HG03565 (cell line): Measurements from ENCODE around the gene PIK3R5.

ENCODE experiments used
- ATAC-seq: cut with Tn5 transposase; IDR thresholded peaks from one replicate; pipeline ENCODE4 v1.9.1; 2021; ENCODE audit warnings: mild to moderate bottlenecking, moderate library complexity; ENCODE audit not compliant: unreplicated experiment

PIK3R5 gene

DNA sequence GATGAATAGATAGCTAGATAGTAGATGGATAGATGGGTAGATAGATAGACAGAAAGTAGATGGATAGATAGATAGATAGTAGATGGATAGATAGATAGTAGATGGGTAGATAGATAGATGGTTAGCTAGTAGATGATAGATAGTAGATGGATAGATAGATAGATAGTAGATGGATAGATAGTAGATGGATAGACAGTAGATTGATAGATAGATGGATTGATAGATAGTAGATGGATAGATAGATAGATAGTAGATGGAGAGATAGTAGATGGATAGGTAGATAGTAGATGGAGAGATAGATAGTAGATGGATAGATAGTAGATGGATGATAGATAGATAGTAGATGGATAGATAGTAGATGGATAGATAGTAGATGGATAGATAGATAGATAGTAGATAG lies 40.4 kb downstream of the PIK3R5 start:
- ATAC-seq, result no peak

DNA sequence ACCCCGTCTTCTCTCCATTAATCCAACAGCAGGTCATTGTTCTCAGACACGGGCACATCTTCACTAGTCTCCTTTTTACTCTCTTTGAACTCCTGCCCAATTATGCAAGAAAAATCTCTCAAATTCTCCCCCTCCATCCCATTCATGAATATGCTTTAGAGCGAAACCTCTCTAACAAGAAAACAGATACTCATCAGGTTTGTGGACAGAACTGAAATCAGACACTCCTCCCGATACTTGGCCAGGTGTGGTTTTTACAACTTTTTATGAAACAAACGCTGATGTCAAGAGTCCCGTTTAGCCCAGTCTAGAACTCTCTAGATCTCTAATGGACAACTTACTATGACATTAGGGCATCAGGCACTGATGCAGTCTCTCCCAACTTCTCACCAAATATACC lies 40.9 kb downstream of the PIK3R5 start:
- ATAC-seq, result peak; percentile 58

- ATAC-seq, result no peak
Observed at GRCh38 chr17:8923762-8924161, 41.7 kb downstream of the PIK3R5 start.

DNA sequence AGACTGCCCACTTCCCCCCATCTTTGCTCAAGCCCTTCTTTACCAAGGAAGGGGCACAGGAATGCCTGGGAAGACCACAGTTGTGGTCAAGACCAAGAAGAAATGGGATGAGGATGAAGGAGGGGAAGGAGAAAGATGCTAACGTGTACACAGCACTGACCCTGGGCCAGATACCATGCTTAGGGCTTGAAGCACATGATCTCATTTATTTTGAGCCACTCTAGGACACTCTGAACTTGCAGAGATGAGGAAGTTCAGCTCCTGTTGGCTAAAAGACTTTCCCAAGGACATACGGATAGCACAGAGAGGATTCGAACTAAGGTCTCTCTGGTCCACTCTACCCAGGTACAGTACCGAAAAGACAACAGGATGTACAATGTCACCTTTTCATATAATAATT lies 42.6 kb downstream of the PIK3R5 start:
- ATAC-seq, result no peak

- ATAC-seq, result no peak
Observed at GRCh38 chr17:8922451-8922850, 43.1 kb downstream of the PIK3R5 start.

- ATAC-seq, result no peak
Observed at GRCh38 chr17:8921147-8921546, 44.4 kb downstream of the PIK3R5 start.

DNA sequence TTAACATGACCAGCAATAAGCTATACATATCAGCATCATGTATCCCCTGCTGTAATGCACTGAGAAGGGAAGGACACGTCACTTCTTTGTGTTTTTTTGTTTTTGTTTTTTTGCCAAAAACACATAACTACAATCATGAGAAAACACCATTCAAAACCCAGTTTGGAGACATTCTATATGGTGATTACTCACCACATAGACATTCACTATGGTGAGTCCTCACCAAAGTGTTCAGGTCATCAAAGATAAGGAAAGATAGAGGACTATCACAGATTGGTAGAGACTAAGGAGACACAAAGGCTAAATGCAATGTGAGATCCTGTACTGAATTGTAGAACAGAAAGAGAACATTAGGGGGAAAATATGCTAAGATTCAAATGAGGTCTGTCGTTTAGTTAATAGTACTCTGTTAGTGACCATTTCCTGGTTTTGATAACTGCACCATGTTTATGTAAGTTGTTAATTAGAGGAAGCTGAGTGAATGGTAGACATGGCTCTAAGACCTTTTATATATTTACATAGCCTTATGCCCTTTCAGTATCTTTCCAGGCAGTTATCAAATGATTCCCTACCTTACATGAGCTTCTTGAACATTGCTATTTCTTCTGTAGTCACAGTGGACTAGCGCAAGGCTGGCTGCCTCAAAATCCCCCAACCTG lies 46.6 kb downstream of the PIK3R5 start:
- no peak for ATAC-seq

DNA sequence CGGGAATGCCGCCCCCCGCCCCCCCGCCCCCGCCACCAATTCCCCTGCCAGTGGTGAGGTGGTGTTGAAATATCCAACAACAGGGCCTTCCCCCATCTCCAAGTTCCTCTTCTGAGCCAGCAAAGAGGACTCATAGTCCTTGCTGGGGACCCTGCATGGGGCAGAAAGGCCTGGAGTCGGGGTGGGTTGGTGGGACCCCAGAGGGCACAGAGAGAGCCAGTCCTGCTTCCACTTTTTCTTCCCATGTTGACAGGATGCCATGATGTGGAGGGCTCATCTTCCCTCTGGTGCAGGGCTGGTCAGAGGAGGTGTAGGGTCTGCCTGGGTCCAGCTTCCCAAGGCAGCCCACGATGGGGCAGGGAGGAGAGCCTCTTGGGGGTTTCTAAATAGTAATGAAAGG lies 49.0 kb downstream of the PIK3R5 start:
- no peak for ATAC-seq

GRCh38 chr17:8914554-8914953 lies 51.0 kb downstream of the PIK3R5 start:
- ATAC-seq, result no peak

DNA sequence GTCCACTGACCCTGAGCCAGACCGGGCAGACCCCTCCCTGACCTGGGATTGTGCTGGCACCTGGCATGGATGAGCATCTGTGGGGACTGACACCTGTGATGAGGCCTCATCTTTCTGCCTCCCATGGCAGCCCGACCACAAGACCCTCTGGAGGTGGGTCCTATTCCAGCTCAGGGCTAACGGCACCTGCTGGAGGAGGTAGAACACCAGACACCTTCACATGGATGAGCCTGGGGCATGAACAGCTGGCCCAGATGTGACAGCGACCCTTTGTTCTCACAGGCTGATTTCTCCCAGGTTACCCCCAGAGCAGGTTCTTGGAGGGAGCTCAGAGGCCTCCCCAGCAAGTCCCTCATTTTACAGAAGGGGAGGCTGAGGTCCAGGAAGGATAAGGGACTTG lies 51.6 kb downstream of the PIK3R5 start:
- no peak for ATAC-seq

DNA sequence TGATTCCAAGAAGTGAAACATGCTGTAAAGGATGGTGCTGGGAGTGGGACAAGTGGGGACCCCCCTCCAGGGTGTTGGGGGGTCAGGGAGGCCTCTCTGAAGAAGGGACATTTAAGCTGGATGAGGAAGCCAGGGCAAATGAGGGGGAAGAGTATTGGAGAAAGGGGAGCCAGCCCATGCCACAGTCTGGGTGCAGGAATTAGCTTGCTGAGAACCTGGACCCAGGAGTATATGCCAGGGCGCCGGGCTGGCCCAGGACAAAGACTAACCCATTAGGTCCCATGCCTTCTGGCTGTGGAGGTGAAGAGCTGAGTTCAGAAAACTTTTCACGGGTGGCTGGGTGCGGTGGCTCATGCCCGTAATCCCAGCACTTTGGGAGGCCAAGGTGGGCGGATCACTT lies 52.4 kb downstream of the PIK3R5 start:
- no peak for ATAC-seq

DNA sequence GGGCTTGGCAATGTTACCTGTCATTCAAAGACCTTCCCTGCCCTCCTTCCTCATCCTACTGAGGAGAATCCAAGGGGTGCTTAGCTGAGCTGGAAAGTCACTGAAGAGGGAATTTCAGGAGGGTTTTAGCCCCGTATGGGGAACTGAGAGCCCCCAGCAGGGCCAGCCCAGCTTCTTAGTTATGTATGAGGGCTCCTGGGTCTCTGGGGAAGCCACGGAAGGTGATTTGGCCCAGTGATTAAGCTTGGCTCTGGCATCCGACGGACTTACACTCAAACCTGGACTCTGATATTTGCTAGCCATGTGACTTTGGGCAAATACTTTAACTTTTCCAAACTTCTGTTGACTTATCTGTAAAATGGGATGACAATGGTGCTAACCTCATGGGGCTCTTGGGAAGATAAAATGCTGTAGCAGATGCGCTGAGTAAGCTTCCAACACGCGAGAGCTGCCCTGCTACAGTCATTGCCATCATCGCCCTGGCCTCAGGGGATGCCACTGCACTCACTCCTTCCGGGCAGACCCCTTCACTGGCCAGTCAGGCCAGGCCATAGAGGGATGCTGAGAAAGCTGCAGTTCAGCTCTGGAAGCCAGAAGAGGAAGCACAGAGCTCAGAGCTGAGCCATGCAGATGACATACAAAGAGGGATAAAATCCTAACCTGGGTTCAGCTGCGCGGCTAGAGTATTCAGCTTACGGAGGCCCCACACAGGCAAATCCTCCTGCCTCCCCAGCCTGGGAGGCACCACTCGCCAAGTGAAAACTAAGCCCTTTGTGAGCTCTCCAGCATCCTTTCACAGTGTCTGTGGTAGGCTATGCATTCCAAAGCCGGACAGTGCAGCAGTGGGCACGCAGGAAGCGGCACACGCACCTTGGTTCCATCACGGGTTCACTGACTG lies 53.2 kb downstream of the PIK3R5 start:
- ATAC-seq, result no peak

DNA sequence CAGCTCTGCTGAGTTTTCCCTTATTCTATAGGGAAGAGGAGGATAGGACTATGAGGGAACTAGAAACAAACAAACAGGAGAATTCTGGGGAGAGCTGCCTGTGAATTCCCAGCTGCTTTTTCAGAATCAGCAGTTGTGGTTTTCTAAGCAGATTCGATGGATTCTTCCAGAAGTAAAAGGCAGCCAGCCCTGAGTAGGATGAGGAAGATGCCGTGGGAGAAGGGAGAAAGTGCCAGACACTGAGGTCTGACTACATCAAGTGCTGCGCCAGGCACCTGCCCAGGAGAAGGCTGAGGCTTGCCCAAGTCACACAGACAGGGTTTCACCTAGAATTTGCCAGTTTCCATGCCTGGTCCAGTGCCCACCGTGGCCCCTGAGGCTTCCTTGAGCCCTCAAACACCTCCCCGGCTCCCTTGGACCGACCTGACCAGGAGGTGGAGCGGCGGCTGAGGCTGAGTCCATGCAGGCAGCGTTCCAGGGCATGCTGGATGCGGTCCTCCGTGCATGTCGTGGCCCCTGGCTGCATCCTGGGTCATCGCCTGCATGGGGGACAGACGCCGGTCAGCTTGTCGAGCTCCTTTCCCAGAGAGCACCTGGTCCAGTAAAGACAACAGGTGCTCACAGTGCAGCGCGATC lies 54.4 kb downstream of the PIK3R5 start:
- ATAC-seq, result no peak

DNA sequence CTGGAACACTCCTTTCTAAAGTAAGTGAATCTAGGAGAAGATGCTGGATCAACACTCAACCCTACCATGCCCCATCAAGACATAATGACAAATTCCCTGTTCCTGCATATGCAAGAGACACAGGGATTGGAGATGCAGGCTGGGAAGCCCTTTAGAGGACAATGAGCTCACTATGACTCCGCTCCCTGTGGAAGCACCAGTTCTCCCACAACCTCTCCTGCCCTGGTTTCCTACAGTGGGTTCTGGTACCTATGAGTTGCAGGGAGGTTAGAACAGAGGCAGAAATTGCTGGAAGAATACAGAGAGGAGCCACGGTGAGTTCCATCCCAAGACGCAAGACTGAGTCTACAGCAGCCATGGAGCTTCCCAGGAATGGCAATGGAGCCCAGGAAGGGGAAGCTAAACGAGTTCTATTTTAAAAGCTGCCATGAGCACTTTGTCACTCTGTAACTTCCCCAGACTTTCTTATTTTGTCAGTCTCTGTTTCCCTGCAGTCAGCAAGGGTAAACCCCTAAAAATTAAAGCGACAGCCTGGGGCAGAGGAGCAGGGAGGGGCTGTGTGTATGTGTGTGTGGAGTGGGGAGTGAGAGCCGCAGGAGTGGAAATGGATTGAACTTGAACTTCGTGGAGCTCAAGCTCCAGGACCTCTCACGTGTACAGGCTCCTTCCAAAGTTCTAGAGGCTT lies 55.8 kb downstream of the PIK3R5 start:
- no peak for ATAC-seq

DNA sequence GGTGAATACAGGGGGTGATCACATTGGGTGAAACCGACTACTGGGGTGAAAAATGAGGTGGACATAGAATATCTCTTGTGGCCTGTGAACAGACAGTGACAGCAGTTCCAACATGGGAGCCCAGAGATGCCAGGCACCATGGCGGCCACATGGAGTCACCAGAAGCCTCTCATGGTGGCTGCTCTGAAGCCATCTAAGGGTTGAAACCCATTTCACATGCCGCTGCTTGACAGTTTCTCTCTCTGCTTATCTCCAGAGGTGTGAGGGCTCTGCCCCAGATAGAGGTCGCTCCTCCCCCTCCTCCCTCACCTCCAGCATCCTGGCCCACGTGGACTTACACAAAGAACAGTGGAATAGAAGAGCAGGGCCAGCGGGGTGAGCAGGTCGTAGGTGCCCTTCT lies 60.2 kb downstream of the PIK3R5 start:
- no peak for ATAC-seq

GRCh38 chr17:8904686-8905085 lies 60.8 kb downstream of the PIK3R5 start:
- ATAC-seq, result no peak

- ATAC-seq, result no peak
Observed at GRCh38 chr17:8904201-8904600, 61.3 kb downstream of the PIK3R5 start.

- ATAC-seq, result no peak
Observed at GRCh38 chr17:8900626-8901585, 64.6 kb downstream of the PIK3R5 start.

- no peak for ATAC-seq
Observed at GRCh38 chr17:8900207-8900606, 65.3 kb downstream of the PIK3R5 start.

DNA sequence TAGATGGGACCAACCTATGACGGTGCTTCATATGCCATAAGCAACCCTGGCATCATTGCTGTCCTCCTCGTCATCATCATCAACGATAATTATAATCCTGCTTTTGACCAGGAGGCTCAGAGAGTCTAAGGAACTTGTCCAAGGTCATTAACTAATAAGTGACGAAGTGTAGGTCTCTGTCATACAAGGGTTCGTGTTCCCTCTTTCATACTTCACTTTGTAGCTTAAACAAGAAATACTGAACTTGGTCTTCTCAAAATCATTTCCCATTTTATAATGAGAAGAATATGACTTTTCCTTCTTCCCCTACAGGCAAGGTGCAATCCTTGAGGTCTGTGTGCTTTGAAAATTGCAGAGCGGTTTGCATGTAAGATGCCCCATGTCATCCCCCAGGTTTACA lies 66.9 kb downstream of the PIK3R5 start:
- ATAC-seq, result no peak
